ENCODE results near the gene PHC2.

PHC2 gene

GRCh38 chr1:33358795-33359503 is 71.9 kb downstream of the PHC2 start:
- DNase-seq (ENCODE audit: insufficient read length, low spot score): no peak
- no peak for TF ChIP-seq POLR2A (IDR thresholded peaks at IDR 0.05; ENCODE audit: low read depth, low read length)
- FAIRE-seq: no peak

GRCh38 chr1:33358114-33358794 is 72.6 kb downstream of the PHC2 start:
- no peak for TF ChIP-seq POLR2A (IDR thresholded peaks at IDR 0.05; ENCODE audit: low read depth, low read length)
- FAIRE-seq (no peak), DNase-seq (ENCODE audit: insufficient read length, low spot score) (no peak)

GRCh38 chr1:33357099-33357498 is 73.8 kb downstream of the PHC2 start:
- no peak for FAIRE-seq
- no peak for TF ChIP-seq POLR2A (IDR thresholded peaks at IDR 0.05; ENCODE audit: low read depth, low read length)
- no peak for DNase-seq (ENCODE audit: insufficient read length, low spot score)

- no peak for TF ChIP-seq POLR2A (IDR thresholded peaks at IDR 0.05; ENCODE audit: low read depth, low read length)
- no peak for FAIRE-seq
- DNase-seq (ENCODE audit: insufficient read length, low spot score): no peak
These were observed 76.1 kb downstream of the PHC2 start for GRCh38 chr1:33354707-33355316.

- no peak for TF ChIP-seq POLR2A (IDR thresholded peaks at IDR 0.05; ENCODE audit: low read depth, low read length)
- FAIRE-seq (no peak), DNase-seq (ENCODE audit: insufficient read length, low spot score) (no peak)
These were observed 77.4 kb downstream of the PHC2 start for GRCh38 chr1:33353531-33353930.

- no peak for TF ChIP-seq POLR2A (IDR thresholded peaks at IDR 0.05; ENCODE audit: low read depth, low read length)
- DNase-seq (ENCODE audit: insufficient read length, low spot score) (no peak), FAIRE-seq (no peak)
These were observed 79.6 kb downstream of the PHC2 start for GRCh38 chr1:33351281-33351660.

- TF ChIP-seq POLR2A (IDR thresholded peaks at IDR 0.05; ENCODE audit: low read depth, low read length): no peak
- DNase-seq (ENCODE audit: insufficient read length, low spot score): no peak
- no peak for FAIRE-seq
These were observed 80.1 kb downstream of the PHC2 start for GRCh38 chr1:33350611-33351280.

- TF ChIP-seq POLR2A (IDR thresholded peaks at IDR 0.05; ENCODE audit: low read depth, low read length): peak; percentile 62; the same call in 1 of the 2 replicates
- no peak for FAIRE-seq
- peak; percentile 96 for DNase-seq (ENCODE audit: insufficient read length, low spot score)
These were observed 80.9 kb downstream of the PHC2 start for GRCh38 chr1:33349778-33350610.

- DNase-seq (ENCODE audit: insufficient read length, low spot score): peak; percentile 49
- no peak for FAIRE-seq
- TF ChIP-seq POLR2A (IDR thresholded peaks at IDR 0.05; ENCODE audit: low read depth, low read length): 0 out of 2 replicates have a peak, but pooled peaks have one; percentile 21
These were observed 81.7 kb downstream of the PHC2 start for GRCh38 chr1:33349081-33349759.

GRCh38 chr1:33348676-33349080 is 82.2 kb downstream of the PHC2 start:
- FAIRE-seq: no peak
- TF ChIP-seq POLR2A (IDR thresholded peaks at IDR 0.05; ENCODE audit: low read depth, low read length): no peak

GRCh38 chr1:33348194-33348593 is 82.7 kb downstream of the PHC2 start:
- FAIRE-seq (no peak), DNase-seq (ENCODE audit: insufficient read length, low spot score) (no peak)
- no peak for TF ChIP-seq POLR2A (IDR thresholded peaks at IDR 0.05; ENCODE audit: low read depth, low read length)

More at GRCh38 chr1:33348676-33349080, 82.2 kb downstream of the PHC2 start:
- no peak for DNase-seq (ENCODE audit: insufficient read length, low spot score)

GRCh38 chr1:33347650-33347992 is 83.3 kb downstream of the PHC2 start:
- DNase-seq (ENCODE audit: insufficient read length, low spot score) (peak; percentile 45), FAIRE-seq (no peak)

More at GRCh38 chr1:33347650-33347992, 83.3 kb downstream of the PHC2 start:
- no peak for TF ChIP-seq POLR2A (IDR thresholded peaks at IDR 0.05; ENCODE audit: low read depth, low read length)

Data from H54 (cell line).